ENCODE data around the gene C5.

The C5 gene

GRCh38 chr9:120922404-120923195 is 127.5 kb downstream of the C5 start:
- DNase-seq: no peak

- no peak for DNase-seq
Observed at GRCh38 chr9:120921661-120922181, 128.4 kb downstream of the C5 start.

GRCh38 chr9:120920806-120921178 is 129.3 kb downstream of the C5 start:
- DNase-seq: no peak

GRCh38 chr9:120919843-120920805 is 130.0 kb downstream of the C5 start:
- DNase-seq: no peak

- DNase-seq: no peak
Observed at GRCh38 chr9:120918931-120919842, 130.9 kb downstream of the C5 start.

GRCh38 chr9:120917929-120918762 is 131.9 kb downstream of the C5 start:
- no peak for DNase-seq

- no peak for DNase-seq
Observed at GRCh38 chr9:120916991-120917880, 132.8 kb downstream of the C5 start.

GRCh38 chr9:120916588-120916987 is 133.5 kb downstream of the C5 start:
- DNase-seq: no peak

GRCh38 chr9:120915854-120916470 is 134.1 kb downstream of the C5 start:
- DNase-seq: no peak

- DNase-seq: no peak
Observed at GRCh38 chr9:120914953-120915352, 135.1 kb downstream of the C5 start.

GRCh38 chr9:120914396-120914795 is 135.7 kb downstream of the C5 start:
- no peak for DNase-seq

- DNase-seq: no peak
Observed at GRCh38 chr9:120913647-120914264, 136.3 kb downstream of the C5 start.

GRCh38 chr9:120912958-120913646 is 137.0 kb downstream of the C5 start:
- DNase-seq: no peak

- DNase-seq: no peak
Observed at GRCh38 chr9:120911295-120911837, 138.7 kb downstream of the C5 start.

GRCh38 chr9:120910643-120911042 is 139.4 kb downstream of the C5 start:
- DNase-seq: no peak

- no peak for DNase-seq
Observed at GRCh38 chr9:120909904-120910303, 140.2 kb downstream of the C5 start.

GRCh38 chr9:120905315-120906164 is 144.5 kb downstream of the C5 start:
- no peak for DNase-seq

- DNase-seq: no peak
Observed at GRCh38 chr9:120904978-120905301, 145.1 kb downstream of the C5 start.

Data from 8988T (cell line).